CD1c-positive myeloid dendritic cell (primary cell): ENCODE results near the gene RAB34.
A peak's percentile ranks its signal among the peaks of the same experiment; 100 is the strongest.

Experiments used
- DNase-seq: peaks from one replicate; pipeline ENCODE4 v3.0.0-alpha.2; 2016; ENCODE audit errors: extremely low spot score

RAB34 gene

DNA sequence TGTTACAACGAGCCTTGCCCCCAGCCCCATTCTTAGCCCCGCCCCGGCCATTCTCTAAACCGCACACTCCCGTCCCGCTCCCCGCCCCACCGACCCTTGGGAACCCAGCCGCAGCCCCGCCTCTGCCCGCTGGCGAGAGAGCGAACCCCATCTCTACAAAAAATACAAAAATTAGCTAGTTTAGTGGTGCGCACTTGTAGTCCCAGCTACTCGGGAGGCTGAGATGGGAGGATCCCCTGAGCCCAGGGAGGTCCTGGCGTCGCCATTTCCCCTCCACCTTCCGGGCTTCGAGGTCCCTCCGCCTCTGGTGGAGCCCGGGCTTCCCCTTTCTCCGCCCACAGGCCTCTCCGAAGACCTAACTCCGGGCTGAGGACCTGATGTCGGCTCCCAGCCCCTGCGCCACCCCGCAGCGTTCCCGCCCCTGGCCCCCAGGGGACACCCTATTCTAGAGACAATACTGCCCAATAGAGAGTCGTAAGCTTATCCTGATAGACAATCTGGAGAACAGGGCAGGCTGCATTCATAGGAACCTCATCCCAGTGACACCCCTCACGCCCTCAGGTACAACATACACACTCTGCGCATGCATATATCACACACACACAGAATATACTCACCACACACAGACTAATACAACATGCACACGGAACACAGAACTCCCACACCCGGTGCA is 5.5 kb downstream of the RAB34 start:
- DNase-seq: peak; percentile 89

- no peak for DNase-seq
Observed at GRCh38 chr17:28711723-28712031, 6.0 kb downstream of the RAB34 start, which contains the start of gene PROCA1. Gene PROCA1, minus strand, starts transcription at chr17:28711888. Its CDS starts 228 bp downstream, at chr17:28711660.

- DNase-seq: peak; percentile 83
Observed at GRCh38 chr17:28710861-28711722, 6.6 kb downstream of the RAB34 start.

GRCh38 chr17:28707339-28707720 is 10.3 kb downstream of the RAB34 start:
- no peak for DNase-seq

DNA sequence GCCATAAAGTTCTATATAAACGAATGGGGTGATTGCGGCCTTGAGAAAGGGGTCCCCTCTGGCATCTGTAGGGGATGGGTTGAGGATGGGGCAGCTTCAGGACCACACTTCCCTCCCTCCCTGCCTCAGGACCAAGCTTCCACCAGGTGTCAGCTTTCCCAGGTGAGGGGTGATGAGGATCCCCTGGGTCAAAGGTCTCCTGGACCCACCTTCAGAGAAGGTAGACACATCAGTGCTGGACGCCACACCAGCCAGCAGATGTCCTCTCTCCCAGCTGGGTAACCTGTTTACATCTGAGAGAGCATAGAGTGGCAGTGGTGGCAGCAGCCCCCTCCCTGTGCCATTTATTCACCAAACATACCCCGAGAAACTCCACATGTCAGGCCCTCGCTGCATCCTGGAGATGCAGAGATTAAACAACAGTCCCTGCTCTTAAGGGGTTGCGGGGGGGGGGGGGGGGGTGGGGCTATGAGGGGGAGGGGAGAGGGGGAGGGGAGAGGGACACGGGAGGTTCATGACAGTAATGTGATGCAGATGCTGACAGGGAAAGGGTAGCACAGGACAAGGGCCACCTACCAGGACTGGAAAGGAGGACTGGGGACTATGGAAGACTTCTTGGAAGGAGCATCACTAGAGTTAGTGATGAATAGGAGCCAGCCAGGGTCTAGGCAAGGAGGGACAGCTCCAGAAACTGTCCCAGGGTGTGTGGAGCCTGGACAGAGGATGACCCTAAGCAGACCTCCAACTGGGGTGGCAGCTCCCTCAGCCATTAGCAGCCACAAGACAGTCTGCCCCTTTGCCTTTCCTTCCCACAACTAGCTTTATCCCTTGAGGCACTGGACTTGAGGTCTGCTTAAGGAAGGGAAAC is 11.0 kb downstream of the RAB34 start:
- no peak for DNase-seq

GRCh38 chr17:28705728-28706334 is 11.8 kb downstream of the RAB34 start:
- DNase-seq: no peak

DNA sequence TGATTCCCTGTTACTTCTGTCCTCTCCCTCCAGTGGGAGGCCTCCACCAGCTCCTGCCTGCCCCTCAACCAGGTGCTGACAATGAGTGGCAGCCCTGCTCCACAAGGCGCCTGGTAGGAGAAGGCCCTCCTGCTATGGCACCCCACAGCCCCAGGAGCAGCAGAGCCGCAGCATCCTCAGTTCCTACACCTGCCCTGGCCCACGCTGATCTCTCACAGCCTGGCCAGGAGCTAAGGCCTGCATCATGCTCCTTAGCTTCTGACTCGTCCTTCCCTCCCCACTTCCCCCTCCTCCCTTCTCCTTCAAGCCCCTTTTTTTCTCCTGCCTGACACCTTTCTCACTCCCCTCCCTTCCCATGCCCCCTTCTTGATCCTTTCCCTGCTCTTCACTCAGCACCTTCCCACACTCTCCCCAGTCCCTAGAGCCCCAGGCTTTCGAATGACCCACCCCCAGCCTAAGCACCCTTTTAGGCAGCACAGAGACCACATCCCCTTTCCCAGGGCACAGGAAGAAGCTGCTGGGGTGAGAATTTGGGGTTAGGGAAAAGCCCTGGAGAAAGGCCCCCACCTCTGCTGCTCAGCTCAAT is 12.5 kb downstream of the RAB34 start:
- no peak for DNase-seq

GRCh38 chr17:28704219-28704858 is 13.3 kb downstream of the RAB34 start:
- no peak for DNase-seq

DNA sequence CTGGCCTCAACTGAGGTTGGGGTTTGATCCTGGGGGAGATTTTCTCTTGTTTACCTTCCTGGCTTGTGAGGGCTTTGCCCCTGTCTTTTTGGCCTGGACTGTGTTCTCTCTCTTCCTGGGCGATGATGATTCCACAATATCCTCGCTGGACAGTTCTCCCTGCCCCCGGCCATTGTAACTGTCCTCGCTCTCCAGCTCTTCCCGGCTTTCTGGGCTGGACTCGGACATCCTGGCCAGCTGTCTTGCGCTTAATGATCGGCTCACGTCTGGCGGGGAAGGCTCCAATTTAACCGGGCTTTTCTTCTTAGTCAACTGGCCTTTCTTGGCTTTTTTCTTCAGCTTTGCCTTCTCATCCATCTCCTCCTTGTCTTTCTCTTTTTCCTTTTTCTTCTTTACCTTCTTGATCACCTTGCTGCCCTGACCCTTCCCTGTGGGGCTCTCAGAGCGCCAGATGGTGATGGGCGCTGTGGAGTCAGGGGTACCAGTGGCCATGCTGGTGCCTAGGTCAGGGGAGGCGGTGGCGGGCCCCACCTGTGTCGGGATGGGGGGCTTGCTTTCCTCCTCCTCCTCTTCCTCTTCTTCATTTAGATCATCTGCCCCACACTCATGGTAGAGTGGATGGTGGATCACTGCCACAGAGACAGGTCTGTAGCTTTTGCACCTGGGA is 14.0 kb downstream of the RAB34 start:
- no peak for DNase-seq

- DNase-seq: no peak
Observed at GRCh38 chr17:28702752-28703150, 14.9 kb downstream of the RAB34 start.

DNA sequence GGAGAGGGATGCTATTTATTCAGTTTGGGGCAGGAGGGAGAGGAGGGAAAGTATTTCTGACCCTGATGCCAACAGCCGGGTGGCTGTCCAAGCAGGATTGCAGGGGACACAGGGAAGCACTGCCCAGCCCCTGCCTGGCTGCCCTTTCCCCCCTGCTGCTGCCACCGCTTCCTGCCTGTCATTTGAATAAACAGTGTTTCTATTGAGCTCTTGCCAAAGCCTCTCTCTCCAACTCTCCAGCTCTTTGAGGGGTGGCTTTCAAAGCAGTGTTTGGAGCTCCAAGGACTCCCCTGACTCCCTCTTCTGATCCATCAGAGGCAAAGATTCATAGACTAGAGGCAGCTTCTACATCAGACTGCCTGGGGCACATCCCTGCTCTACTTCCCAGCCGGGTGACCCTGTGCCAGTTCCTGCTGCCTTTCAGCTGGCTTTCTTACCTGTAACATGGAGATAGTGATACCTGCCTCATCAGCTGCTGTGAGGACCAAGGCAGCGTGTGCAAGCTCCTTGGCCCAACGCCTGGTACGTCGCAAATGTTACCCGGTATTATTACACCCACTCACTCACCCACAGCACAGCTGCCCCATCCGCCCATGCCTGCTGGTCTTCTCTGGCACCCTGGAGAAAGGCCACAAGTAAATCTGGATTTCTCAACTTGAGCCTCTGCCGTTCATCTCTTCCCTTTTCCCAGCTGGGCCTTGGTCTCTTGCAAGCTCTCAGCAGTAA is 15.5 kb downstream of the RAB34 start:
- DNase-seq: no peak

GRCh38 chr17:28700830-28701492 is 16.7 kb downstream of the RAB34 start:
- no peak for DNase-seq

DNA sequence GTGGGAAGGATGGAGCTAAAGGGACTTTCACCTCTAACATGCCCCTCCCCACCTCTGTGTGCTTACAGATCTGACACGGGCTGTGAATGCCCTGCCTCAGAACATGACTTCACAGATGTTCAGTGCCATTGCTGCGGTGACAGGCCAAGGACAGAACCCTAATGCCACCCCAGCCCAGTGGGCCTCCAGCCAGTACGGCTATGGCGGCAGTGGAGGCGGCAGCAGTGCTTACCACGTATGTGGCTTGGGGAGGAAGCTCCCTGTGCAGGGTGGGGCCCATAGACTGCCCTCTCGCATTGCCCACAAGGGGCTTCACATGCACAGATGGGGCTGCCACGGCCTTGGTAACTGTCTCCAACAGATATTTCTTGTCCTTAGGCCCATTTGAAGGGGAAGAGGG is 17.4 kb downstream of the RAB34 start:
- no peak for DNase-seq

- DNase-seq: no peak
Observed at GRCh38 chr17:28698253-28698941, 19.3 kb downstream of the RAB34 start.

- no peak for DNase-seq
Observed at GRCh38 chr17:28693869-28694268, 23.8 kb downstream of the RAB34 start.

GRCh38 chr17:28689011-28689410 is 28.7 kb downstream of the RAB34 start:
- DNase-seq: no peak

- DNase-seq: no peak
Observed at GRCh38 chr17:28688481-28688880, 29.2 kb downstream of the RAB34 start.

DNA sequence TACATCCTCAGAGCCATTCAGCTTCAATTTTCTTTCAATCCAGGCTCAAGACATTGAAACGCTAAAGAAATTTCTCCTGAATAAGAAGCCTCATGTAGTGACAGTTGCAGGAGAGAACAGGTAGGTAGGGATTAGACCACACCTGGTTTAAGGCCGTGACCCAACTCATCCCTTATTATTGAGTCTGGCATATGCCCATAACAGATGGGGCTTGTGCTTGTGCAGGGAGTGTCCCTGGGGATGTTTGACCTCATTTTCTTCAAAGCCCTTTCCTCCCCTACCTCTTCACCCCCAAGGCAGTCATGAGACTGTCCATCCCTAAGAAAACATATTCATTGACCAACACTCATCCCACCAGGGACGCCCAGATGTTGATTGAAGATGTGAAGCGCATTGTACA is 31.4 kb downstream of the RAB34 start:
- DNase-seq: no peak

GRCh38 chr17:28685366-28685765 is 32.3 kb downstream of the RAB34 start:
- DNase-seq: no peak
